Stimulated activated CD8-positive, alpha-beta memory T cell treated with anti-CD3 and anti-CD28 coated beads, Interleukin-7, amount 100 ng/mL, for 48 hours (primary cell): ENCODE results near the gene C16orf46.

ENCODE experiments used
- DNase-seq, 2 donors: peaks; one replicate each; pipeline ENCODE4 v3.0.0-alpha.2; 2020; ENCODE audit warnings: low read depth in 1 of 2; ENCODE audit errors: extremely low read depth in 1 of 2

Gene C16orf46

GRCh38 chr16:81076566-81077075 lies 417 bp downstream of the C16orf46 start:
- peak; percentile 59 to 73 for DNase-seq

- no peak for DNase-seq
Measured at GRCh38 chr16:81073560-81074330, 3.3 kb downstream of the C16orf46 start.

GRCh38 chr16:81071805-81072204 lies 5.2 kb downstream of the C16orf46 start:
- DNase-seq = no peak

- DNase-seq = no peak
Measured at GRCh38 chr16:81070979-81071378, 6.1 kb downstream of the C16orf46 start.

- no peak for DNase-seq
Measured at GRCh38 chr16:81069063-81069462, 8.0 kb downstream of the C16orf46 start.

GRCh38 chr16:81067166-81067565 lies 9.9 kb downstream of the C16orf46 start:
- DNase-seq = no peak

GRCh38 chr16:81066681-81067080 lies 10.4 kb downstream of the C16orf46 start:
- DNase-seq = no peak

GRCh38 chr16:81061871-81062608 lies 15.0 kb downstream of the C16orf46 start:
- DNase-seq = no peak

GRCh38 chr16:81061307-81061640 lies 15.8 kb downstream of the C16orf46 start:
- no peak for DNase-seq

- no peak for DNase-seq
Measured at GRCh38 chr16:81060576-81061306, 16.3 kb downstream of the C16orf46 start.

- no peak for DNase-seq
Measured at GRCh38 chr16:81053761-81054160, 23.3 kb downstream of the C16orf46 start.

- DNase-seq = no peak
Measured at GRCh38 chr16:81042821-81043220, 34.2 kb downstream of the C16orf46 start.

GRCh38 chr16:81041696-81042095 lies 35.3 kb downstream of the C16orf46 start:
- no peak for DNase-seq

GRCh38 chr16:81040842-81041241 lies 36.2 kb downstream of the C16orf46 start:
- DNase-seq = no peak

GRCh38 chr16:81040131-81040530 lies 36.9 kb downstream of the C16orf46 start:
- no peak for DNase-seq

- no peak for DNase-seq
Measured at GRCh38 chr16:81036751-81037350, 40.2 kb downstream of the C16orf46 start.

- DNase-seq = peak in 1 of 2 donors; percentile 11
Measured at GRCh38 chr16:81035975-81036750, 40.9 kb downstream of the C16orf46 start.

GRCh38 chr16:81035398-81035974 lies 41.6 kb downstream of the C16orf46 start, which contains the start of gene ATMIN:
TSS of gene ATMIN (plus strand) at chr16:81035842. CDS start at chr16:81035871, 29 bp downstream.
- DNase-seq = peak; percentile 60 to 71

GRCh38 chr16:81029930-81030604 lies 47.0 kb downstream of the C16orf46 start:
- no peak for DNase-seq
